Ovary (tissue), 9 donors: ENCODE data around the gene LINGO4. TPM values are rescaled to one million over a fixed set of nuclear protein-coding genes. Genes with fewer than 3 reads are reported as not detected.

Experiments used
- DNase-seq, 5 donors: peaks; one replicate each; pipeline ENCODE4 v3.0.0-alpha.2; 2019 to 2020
- H3K27ac ChIP-seq, 2 donors: fragments of 200-600 bp; one replicate each; pipeline versions ENCODE4 v1.5.1 to v1.8.0; 2019 to 2022
- H3K27me3 ChIP-seq: fragments of 200-600 bp; one replicate; pipeline ENCODE4 v1.8.0; 2022
- H3K36me3 ChIP-seq: fragments of 200-600 bp; sonication (generic); one replicate; pipeline ENCODE4 v1.5.1; 2019
- H3K4me1 ChIP-seq: one replicate; pipeline ENCODE4 v1.8.1; 2013; ENCODE audit warnings: mild to moderate bottlenecking, moderate library complexity; ENCODE audit not compliant: insufficient read depth
- H3K4me3 ChIP-seq: fragments of 200-600 bp; sonication (generic); one replicate; pipeline ENCODE4 v1.5.1; 2017
- H3K9me3 ChIP-seq, 2 donors: fragments of 200-600 bp in 1 of 2; sonication (generic) in 1 of 2; one replicate each; pipeline versions ENCODE4 v1.5.1 to v1.8.1; 2013 to 2019; ENCODE audit warnings: mild to moderate bottlenecking in 1 of 2, moderate library complexity in 1 of 2
- CTCF ChIP-seq, 3 donors: fragments of 450-650 bp in 2 of 3; fragments of 200-600 bp in 1 of 3; IDR thresholded peaks; one replicate each; pipeline versions ENCODE4 v1.5.1 to v1.8.0; 2016 to 2022; ENCODE audit warnings: antibody characterized with exemption in 3 of 3, mild to moderate bottlenecking in 1 of 3
- EP300 ChIP-seq: sonication (generic); formaldehyde crosslinking; IDR thresholded peaks from one replicate; pipeline ENCODE4 v1.6.1; 2017; ENCODE audit warnings: antibody characterized with exemption
- POLR2A ChIP-seq: fragments of 450-650 bp; IDR thresholded peaks from one replicate; pipeline ENCODE4 v1.6.1; 2017; ENCODE audit warnings: antibody characterized with exemption, mild to moderate bottlenecking, moderate library complexity
- WGBS, 3 donors: extraction: QIAGEN DNeasy Blood & Tissue Kit in 1 of 3; methylation state at CpG; one replicate each; pipeline versions ENCODE4 v1.1.5 to v1.1.7; 2013 to 2017; 5-methylcytosine and 5-hydroxymethylcytosine counted together
- intact Hi-C, 4 donors: fragments of 100-400 bp; cut with DNase I; formaldehyde crosslinking; loops; one replicate each; pipeline versions ENCODE4 v1.11.0 to v1.15.1; 2022 to 2023
- polyA plus RNA-seq, 2 donors: library from polyadenylated mRNA; stranded (reverse); fragments of 200-250 nt in 1 of 2; fragments of 350-450 nt in 1 of 2; fragmentation: Illumina TruSeq in 1 of 2; extraction: RNeasy Lipid Tissue Mini Kit (QIAGEN cat#74804) in 1 of 2; gene quantifications; one replicate each; pipeline ENCODE4 v1.2.3, GENCODE V29; 2013 to 2014
- total RNA-seq, 7 donors: library from RNA; depleted of rRNA in 2 of 7; stranded (reverse); fragments of >200 nt in 2 of 7; fragmentation: NEBNext Ultra II Directional in 3 of 7; extraction: Animal tissue kit (Norgen Biotek cat#: 25700) in 3 of 7; gene quantifications; one replicate each; pipeline versions ENCODE4 v1.1.0 to v1.2.4, GENCODE V29; 2016 to 2023
- donor health status: DM: no; HTN: no; CAD: no; lungs with moderate emphysema.
- donor health status: DM: no; HTN: no; CAD: no.
- donor health status: Bipolar disorder and iron deficiency.
- donor health status: DM: yes; HTN: yes; CAD: no.
- donor health status: DM: no; HTN: no; CAD: no.
- donor health status: DM: yes; HTN: yes; CAD: no.

The LINGO4 gene
- total and polyA plus RNA-seq, 9 donors, result 0.08 to 0.34 (median 0.10) TPM; not detected in 6

GRCh38 chr1:151790940-151791651 is 14.1 kb downstream of the LINGO4 start:
- DNase-seq, result peak in 1 of 5 donors; percentile 40
- intact Hi-C loops, result no loop called here
- H3K4me3 ChIP-seq, result peak overlapping the region; percentile 55
- H3K27me3 ChIP-seq, result no peaks in the 10 kb centered on the region
- H3K27ac ChIP-seq, result no peak overlapping the region
- no peaks in the 10 kb centered on the region for H3K9me3 ChIP-seq
- H3K36me3 ChIP-seq, result no peaks in the 10 kb centered on the region
- peaks cover 6% of the 10 kb centered on the region for H3K4me1 ChIP-seq
- TF ChIP-seq POLR2A (no peak), EP300 (no peak), CTCF (IDR thresholded peaks at IDR 0.05) (no peak)
- 1 to 2% (median 2%) methylated on average over 46 to 52 of the region's 52 CpGs for WGBS, 3 donors

- TF ChIP-seq EP300 (no peak), POLR2A (peak; percentile 18), CTCF (IDR thresholded peaks at IDR 0.05) (peak in 2 of 3 donors; percentile 21)
- Histone ChIP-seq H3K4me1 (peaks cover 6% of the 10 kb centered on the region), H3K27me3 (no peaks in the 10 kb centered on the region), H3K4me3 (peak within 1 kb of the TSS; percentile 55), H3K36me3 (no peaks in the 10 kb centered on the region), H3K27ac (no peak within 1 kb of the TSS), H3K9me3 (no peaks in the 10 kb centered on the region)
- intact Hi-C loops, result no loop called here
- 0 to 1% (median 1%) methylated on average over 58 of the region's 58 CpGs for WGBS, 3 donors
- DNase-seq, result peak; percentile 94 to 96 (median 95)
These were observed 14.9 kb downstream of the LINGO4 start, which contains the start of gene TDRKH for GRCh38 chr1:151790071-151790939. TSS of gene TDRKH (minus strand) at chr1:151790500. CDS start at chr1:151783022, 7,478 bp downstream.

GRCh38 chr1:151787689-151788088 is 17.5 kb downstream of the LINGO4 start:
- WGBS, 3 donors, result 88 to 92% (median 89%) methylated on average over 3 of the region's 3 CpGs
- H3K36me3 ChIP-seq, result no peaks in the 10 kb centered on the region
- no peaks in the 10 kb centered on the region for H3K9me3 ChIP-seq
- H3K27me3 ChIP-seq, result no peaks in the 10 kb centered on the region
- H3K4me3 ChIP-seq, result no peak overlapping the region
- TF ChIP-seq EP300 (no peak), POLR2A (no peak), CTCF (IDR thresholded peaks at IDR 0.05) (no peak)
- H3K27ac ChIP-seq, result no peak overlapping the region
- intact Hi-C loops, result no loop called here
- DNase-seq, result no peak
- H3K4me1 ChIP-seq, result peaks cover 6% of the 10 kb centered on the region

- H3K4me3 ChIP-seq, result no peak overlapping the region
- intact Hi-C loops, result no loop called here
- WGBS, 3 donors, result 44 to 48% (median 47%) methylated on average over 2 of the region's 2 CpGs
- no peaks in the 10 kb centered on the region for H3K9me3 ChIP-seq
- TF ChIP-seq POLR2A, result no peak
- no peak for TF ChIP-seq CTCF (IDR thresholded peaks at IDR 0.05)
- no peak for TF ChIP-seq EP300
- H3K36me3 ChIP-seq, result no peaks in the 10 kb centered on the region
- no peak for DNase-seq
- no peak overlapping the region for H3K27ac ChIP-seq
- no peaks in the 10 kb centered on the region for H3K4me1 ChIP-seq
- no peaks in the 10 kb centered on the region for H3K27me3 ChIP-seq
These were observed 21.4 kb downstream of the LINGO4 start for GRCh38 chr1:151783796-151784195.
